ENCODE results near the gene RNU7-1. TPM values are rescaled to one million over a fixed set of nuclear protein-coding genes. Genes with fewer than 3 reads are reported as not detected.
A peak's percentile ranks its signal among the peaks of the same experiment; 100 is the strongest.

Gene RNU7-1
- total and polyA plus RNA-seq, 9 of the 15 experiments (the other 6 are each of a cell fraction or from before 2014, with no cell fraction given), result not detected

- H3K4me1 ChIP-seq (replicated peaks in 1 of 2; ENCODE audit: control insufficient read depth in 2 of 2, insufficient read depth in 2 of 2, low read length in 2 of 2), result peaks cover 0 to 4% of the 10 kb centered on the region in 2 experiments; a peak in 2 of 5 replicates
- WGBS (ENCODE audit: insufficient coverage, low coverage, missing lambda C conversion rate), result 98% methylated on average over 5 of the region's 6 CpGs
- no peaks in the 10 kb centered on the region for H3K9me3 ChIP-seq (replicated peaks; ENCODE audit: control insufficient read depth, insufficient read depth, low read depth, low read length)
- no peak overlapping the region for H3K27ac ChIP-seq (ENCODE audit: extremely low read depth, low read depth, low read length)
- BruUV-seq (replicated peaks), result no TSS peak
- peaks cover 74% of the 10 kb centered on the region for H3K36me3 ChIP-seq (ENCODE audit: control insufficient read depth, insufficient read depth, low read length)
- intact Hi-C loops (cut with micrococcal nuclease), result loop anchor here (5.0 kb wide), 2 partner anchors 43 to 68 kb away; partner anchors contain the start of gene LPCAT3
- no peak overlapping the region; a peak in 1 of 4 replicates for H3K9ac ChIP-seq (ENCODE audit: insufficient read depth in 1 of 2, low read depth in 2 of 2, low read length in 2 of 2)
- no peak overlapping the region for H3K4me3 ChIP-seq
- ChIA-PET CTCF (ENCODE audit: low intra/inter-chr PET ratio) (no interaction called here), POLR2A (interaction anchor here (0.7 to 2.5 kb wide), 3 partner anchors 9 to 105 kb away, joined by 3 to 9 read pairs (median 5); partner anchors contain the start of genes C12orf57 and RNU7-1)
- FAIRE-seq (no peak), DNase-seq (ENCODE audit: extremely low read depth in 1 of 4, low spot score in 3 of 4) (no peak), ATAC-seq (no peak)
- TF ChIP-seq POLR2A (conservative IDR thresholded peaks at IDR 0.05) (0 out of 2 replicates have a peak, but pooled peaks have one; percentile 10), DIDO1 (tag; IDR thresholded peaks at IDR 0.05; ENCODE audit: low read depth) (no peak)
- in situ Hi-C loops (cut with MboI), result no loop called here
- H3K27me3 ChIP-seq (ENCODE audit: control insufficient read depth in 2 of 2, insufficient read depth in 2 of 2, low read length in 2 of 2), result no peaks in the 10 kb centered on the region
- H4K20me1 ChIP-seq (replicated peaks; ENCODE audit: control insufficient read depth, insufficient read depth, low read length), result no peaks in the 10 kb centered on the region
- H2AFZ ChIP-seq (ENCODE audit: low read depth, low read length), result no peak overlapping the region
- H3K9me1 ChIP-seq (ENCODE audit: control insufficient read depth, insufficient read depth, low read length), result no peaks in the 10 kb centered on the region
- H3K79me2 ChIP-seq (ENCODE audit: control insufficient read depth, insufficient read depth, low read length), result peaks cover 51% of the 10 kb centered on the region
- no peak overlapping the region for H3K4me2 ChIP-seq (ENCODE audit: insufficient read depth, low read length)
Measured at GRCh38 chr12:6974180-6974579, 30.6 kb downstream of the RNU7-1 start.

- H3K9ac ChIP-seq (ENCODE audit: insufficient read depth in 1 of 2, low read depth in 2 of 2, low read length in 2 of 2), result no peak overlapping the region
- CTCF ChIA-PET (ENCODE audit: low intra/inter-chr PET ratio), result no interaction called here
- no peaks in the 10 kb centered on the region for H3K27me3 ChIP-seq (ENCODE audit: control insufficient read depth in 2 of 2, insufficient read depth in 2 of 2, low read length in 2 of 2)
- DNase-seq (ENCODE audit: extremely low read depth in 1 of 4, low spot score in 3 of 4) (no peak), ATAC-seq (no peak), FAIRE-seq (no peak)
- H3K9me1 ChIP-seq (ENCODE audit: control insufficient read depth, insufficient read depth, low read length), result no peaks in the 10 kb centered on the region
- BruUV-seq (replicated peaks), result no TSS peak
- 100% methylated on average over 2 of the region's 2 CpGs for WGBS (ENCODE audit: insufficient coverage, low coverage, missing lambda C conversion rate)
- H3K4me1 ChIP-seq (replicated peaks in 1 of 2; ENCODE audit: control insufficient read depth in 2 of 2, insufficient read depth in 2 of 2, low read length in 2 of 2), result peaks cover 0 to 4% of the 10 kb centered on the region in 2 experiments; a peak in 1 of 5 replicates
- H3K9me3 ChIP-seq (replicated peaks; ENCODE audit: control insufficient read depth, insufficient read depth, low read depth, low read length), result no peaks in the 10 kb centered on the region
- intact Hi-C loops (cut with micrococcal nuclease), result no loop called here
- peaks cover 38% of the 10 kb centered on the region for H3K79me2 ChIP-seq (ENCODE audit: control insufficient read depth, insufficient read depth, low read length)
- no peak overlapping the region for H3K27ac ChIP-seq (ENCODE audit: extremely low read depth, low read depth, low read length)
- H3K4me3 ChIP-seq, result no peak overlapping the region
- no peak overlapping the region for H3K4me2 ChIP-seq (ENCODE audit: insufficient read depth, low read length)
- H2AFZ ChIP-seq (ENCODE audit: low read depth, low read length), result no peak overlapping the region
- 0 out of 2 replicates have a peak, but pooled peaks have one; percentile 25 for TF ChIP-seq POLR2A (conservative IDR thresholded peaks at IDR 0.05)
- no peak for TF ChIP-seq SRSF1 (IDR thresholded peaks at IDR 0.05; ENCODE audit: low read depth, low read length)
- H4K20me1 ChIP-seq (replicated peaks; ENCODE audit: control insufficient read depth, insufficient read depth, low read length), result no peaks in the 10 kb centered on the region
- in situ Hi-C loops (cut with MboI), result no loop called here
- peaks cover 82% of the 10 kb centered on the region for H3K36me3 ChIP-seq (ENCODE audit: control insufficient read depth, insufficient read depth, low read length)
- POLR2A ChIA-PET, result interaction anchor here (0.6 to 2.5 kb wide), 4 partner anchors 14 to 50 kb away, joined by 3 to 9 read pairs (median 4); partner anchors contain the start of genes C12orf57 and RNU7-1
Measured at GRCh38 chr12:6975297-6976032, 31.8 kb downstream of the RNU7-1 start.

Measured in K562 (cell line).